C4-2B (cell line): Measurements from ENCODE around the gene DPP7.

Experiments used
- CTCF ChIP-seq: fragments of 450-650 bp; conservative IDR thresholded peaks from 2 replicates; pipeline ENCODE4 v1.5.1; 2017; ENCODE audit warnings: mild to moderate bottlenecking
- ZFX ChIP-seq: fragments of 450-650 bp; IDR thresholded peaks from 2 replicates; pipeline ENCODE4 v1.6.1; 2017

- TF ChIP-seq CTCF (no peak), ZFX (no peak)
Observed at GRCh38 chr9:137108608-137109249, 5.8 kb downstream of the DPP7 start.
